ENCODE measurements around the gene USO1. TPM values are rescaled to one million over a fixed set of nuclear protein-coding genes. Genes with fewer than 3 reads are reported as not detected.

Gene USO1
- total and polyA plus RNA-seq, 2 of the 8 experiments (the other 6 are each of a cell fraction or from before 2014, with no cell fraction given), result 57.3 to 198 TPM

GRCh38 chr4:75858721-75859120 is 134.3 kb downstream of the USO1 start:
- no peak for TF ChIP-seq NANOG (IDR thresholded peaks at IDR 0.05; ENCODE audit: insufficient read depth, low read depth, low read length, poor library complexity, severe bottlenecking)
- TF ChIP-seq CHD1 (IDR thresholded peaks at IDR 0.05; ENCODE audit: low read depth, low read length), result no peak
- no peak for TF ChIP-seq SUZ12 (IDR thresholded peaks at IDR 0.05; ENCODE audit: low read length)
- TF ChIP-seq RAD21 (IDR thresholded peaks at IDR 0.05 in 1 of 2, conservative IDR thresholded peaks at IDR 0.05 in 1 of 2; ENCODE audit: low read depth in 2 of 2, low read length in 2 of 2), result no peak
- no peak for TF ChIP-seq SIRT6 (IDR thresholded peaks at IDR 0.05; ENCODE audit: low read length)
- no peak for TF ChIP-seq GTF2F1 (IDR thresholded peaks at IDR 0.05; ENCODE audit: borderline replicate concordance, low read depth, low read length)
- no peak overlapping the region for H2BK15ac ChIP-seq (ENCODE audit: low read length)
- no peaks in the 10 kb centered on the region for H3K79me2 ChIP-seq (ENCODE audit: control insufficient read depth in 1 of 2, insufficient read depth in 2 of 2, low read length in 2 of 2)
- no peak overlapping the region for H2BK120ac ChIP-seq (replicated peaks; ENCODE audit: low read depth, low read length)
- no peak overlapping the region for H2BK20ac ChIP-seq (ENCODE audit: low read length)
- no peak overlapping the region for H3K23ac ChIP-seq (ENCODE audit: insufficient read length)
- 0% methylated on average over 1 of the region's 1 CpG; no CpG with 5 or more reads in 1 of the 2 experiments for WGBS, 2 experiments (ENCODE audit: extremely low coverage in 1 of 2, insufficient coverage in 1 of 2, insufficient read length in 1 of 2, insufficient replicate concordance in 2 of 2, low coverage in 1 of 2, low lambda C conversion rate in 2 of 2, missing lambda C conversion rate in 1 of 2)
- no peak overlapping the region for H3K4ac ChIP-seq (replicated peaks; ENCODE audit: insufficient read length, low read depth, low read length)
- no peak for FAIRE-seq
- no peak overlapping the region for H2BK5ac ChIP-seq (ENCODE audit: low read depth, low read length)
- ChIA-PET POLR2A (ENCODE audit: partially characterized antibody) (no interaction called here), CTCF (ENCODE audit: partially characterized antibody) (interaction anchor here (0.8 kb wide), 1 partner anchor 519 kb away, joined by 3 read pairs; no protein-coding TSS in a partner anchor)
- H2AFZ ChIP-seq (ENCODE audit: low read length), result no peak overlapping the region
- no peaks in the 10 kb centered on the region for H3K9me3 ChIP-seq (ENCODE audit: insufficient read depth in 2 of 2, low read depth in 1 of 2, low read length in 1 of 2)
- H3K27me3 ChIP-seq (replicated peaks in 1 of 4; ENCODE audit: control insufficient read depth in 3 of 4, extremely low read depth in 1 of 4, insufficient read depth in 3 of 4, low read length in 3 of 4), result no peaks in the 10 kb centered on the region
- H3K14ac ChIP-seq (ENCODE audit: insufficient read length), result no peak overlapping the region
- H3K79me1 ChIP-seq (ENCODE audit: low read depth, low read length), result no peaks in the 10 kb centered on the region
- H3K56ac ChIP-seq (replicated peaks; ENCODE audit: insufficient read length, low read depth, low read length), result no peak overlapping the region
- no peak for DNase-seq (ENCODE audit: low read depth in 1 of 2, low spot score in 2 of 2)
- no peak overlapping the region for H3K9ac ChIP-seq (replicated peaks in 1 of 4; ENCODE audit: extremely low read depth in 1 of 4, low read depth in 3 of 4, low read length in 3 of 4)
- H2BK12ac ChIP-seq (ENCODE audit: low read depth, low read length), result no peak overlapping the region
- no peak overlapping the region for H3K4me2 ChIP-seq (ENCODE audit: insufficient read depth in 1 of 2, low read depth in 2 of 2, low read length in 2 of 2)
- no peak overlapping the region for H2AK5ac ChIP-seq (ENCODE audit: low read depth, low read length)
- H3K18ac ChIP-seq (ENCODE audit: extremely low read depth, low read length), result no peak overlapping the region
- no peak overlapping the region for H4K8ac ChIP-seq (ENCODE audit: extremely low read depth, insufficient read depth, low read length)
- no peak overlapping the region for H3K27ac ChIP-seq (ENCODE audit: low read depth, low read length)
- H3K4me1 ChIP-seq (replicated peaks in 1 of 4; ENCODE audit: control insufficient read depth in 3 of 4, insufficient read depth in 4 of 4, low read length in 3 of 4), result no peaks in the 10 kb centered on the region
- H4K5ac ChIP-seq (ENCODE audit: insufficient read length, low read depth, low read length), result no peak overlapping the region
- H3K23me2 ChIP-seq (ENCODE audit: low read depth, low read length), result no peaks in the 10 kb centered on the region
- no peak overlapping the region for H3K4me3 ChIP-seq (ENCODE audit: extremely low read depth in 1 of 4, insufficient read depth in 2 of 4, low read depth in 3 of 4, low read length in 4 of 4)
- no peaks in the 10 kb centered on the region for H3K36me3 ChIP-seq (ENCODE audit: control insufficient read depth in 2 of 4, insufficient read depth in 4 of 4, low read length in 3 of 4)
- no peaks in the 10 kb centered on the region for H4K20me1 ChIP-seq (replicated peaks in 1 of 2; ENCODE audit: control insufficient read depth in 1 of 2, insufficient read depth in 2 of 2, low read length in 2 of 2)
- no peak overlapping the region for H4K91ac ChIP-seq (replicated peaks; ENCODE audit: insufficient read length, low read length)
